HG03378 (cell line): Measurements from ENCODE around the gene MAGEF1.
A peak's percentile ranks its signal among the peaks of the same experiment; 100 is the strongest.

Experiments used
- ATAC-seq: cut with Tn5 transposase; IDR thresholded peaks from one replicate; pipeline ENCODE4 v1.9.1; 2021; ENCODE audit warnings: mild to moderate bottlenecking, moderate library complexity; ENCODE audit not compliant: unreplicated experiment

The MAGEF1 gene, protein sequence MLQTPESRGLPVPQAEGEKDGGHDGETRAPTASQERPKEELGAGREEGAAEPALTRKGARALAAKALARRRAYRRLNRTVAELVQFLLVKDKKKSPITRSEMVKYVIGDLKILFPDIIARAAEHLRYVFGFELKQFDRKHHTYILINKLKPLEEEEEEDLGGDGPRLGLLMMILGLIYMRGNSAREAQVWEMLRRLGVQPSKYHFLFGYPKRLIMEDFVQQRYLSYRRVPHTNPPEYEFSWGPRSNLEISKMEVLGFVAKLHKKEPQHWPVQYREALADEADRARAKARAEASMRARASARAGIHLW

DNA sequence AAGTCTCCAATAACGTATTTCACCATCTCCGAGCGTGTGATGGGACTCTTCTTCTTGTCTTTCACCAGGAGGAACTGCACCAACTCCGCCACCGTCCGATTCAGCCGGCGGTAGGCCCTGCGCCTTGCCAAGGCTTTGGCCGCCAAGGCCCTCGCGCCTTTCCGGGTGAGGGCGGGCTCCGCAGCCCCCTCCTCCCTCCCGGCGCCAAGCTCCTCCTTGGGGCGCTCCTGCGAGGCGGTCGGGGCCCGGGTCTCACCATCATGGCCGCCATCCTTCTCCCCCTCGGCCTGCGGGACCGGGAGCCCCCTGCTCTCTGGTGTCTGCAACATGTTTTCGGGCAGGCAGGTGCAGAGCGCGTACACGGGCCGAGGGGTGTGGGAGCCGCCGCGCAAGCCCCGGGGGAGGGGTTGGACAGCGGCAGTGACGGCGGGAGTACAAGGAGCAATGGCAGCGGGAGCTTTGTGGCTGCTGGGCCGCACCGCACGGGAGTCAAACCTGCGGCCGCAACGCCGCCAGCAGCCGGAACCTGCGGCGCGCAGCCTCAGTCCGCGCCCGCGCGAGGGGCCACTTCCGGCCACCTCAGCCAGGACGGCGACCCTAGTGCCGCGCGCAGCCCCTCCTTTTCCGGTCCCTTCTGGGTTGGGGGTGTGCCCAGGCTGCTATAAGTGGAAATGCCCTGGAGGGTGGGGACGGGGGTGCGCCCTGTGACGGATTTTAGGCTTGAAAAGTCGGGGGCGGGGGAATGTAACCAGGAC, at the start of gene MAGEF1:
Gene MAGEF1, minus strand, starts transcription at position 572 of the 755 bp plus-strand sequence. Its CDS starts 243 bp downstream, at position 329.
- peak; percentile 45 for ATAC-seq

DNA sequence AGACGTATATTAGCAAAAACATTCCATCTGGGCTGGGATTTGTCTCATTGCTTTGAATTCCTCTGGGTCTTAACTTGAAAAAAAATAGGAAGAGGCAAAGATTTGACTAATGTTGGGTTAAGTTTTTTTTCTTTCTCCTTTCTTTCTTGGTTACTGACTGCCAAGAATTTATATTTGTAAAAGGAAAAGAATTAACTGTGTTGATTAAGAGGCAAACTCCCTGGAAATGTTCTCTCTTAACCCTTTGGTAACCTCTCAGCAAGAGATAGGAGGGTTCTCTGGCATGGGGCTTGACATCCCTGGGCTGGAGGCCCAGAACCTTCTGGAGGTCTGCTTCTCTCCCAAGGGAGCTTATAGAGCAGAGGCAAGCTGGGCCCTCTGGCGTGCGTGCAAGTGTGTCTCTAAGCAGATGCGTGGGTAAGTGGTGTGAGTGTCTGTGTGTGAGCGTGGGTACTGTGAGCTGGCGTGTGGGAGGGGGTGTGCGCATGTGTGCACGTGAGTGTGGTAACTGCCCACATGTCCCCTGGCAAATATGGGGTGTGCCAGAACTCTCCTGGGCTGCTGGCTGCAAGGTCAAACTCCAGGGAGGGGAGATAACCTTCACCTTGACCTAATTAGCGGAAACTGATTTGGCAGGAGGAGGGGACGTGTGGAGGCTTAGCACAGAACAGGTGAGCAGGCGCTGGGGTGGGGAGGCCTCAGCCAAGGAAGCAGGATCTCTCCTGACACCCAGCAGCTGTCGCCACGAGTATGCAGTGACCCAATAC, 49.4 kb upstream of the MAGEF1 start:
- ATAC-seq = no peak

DNA sequence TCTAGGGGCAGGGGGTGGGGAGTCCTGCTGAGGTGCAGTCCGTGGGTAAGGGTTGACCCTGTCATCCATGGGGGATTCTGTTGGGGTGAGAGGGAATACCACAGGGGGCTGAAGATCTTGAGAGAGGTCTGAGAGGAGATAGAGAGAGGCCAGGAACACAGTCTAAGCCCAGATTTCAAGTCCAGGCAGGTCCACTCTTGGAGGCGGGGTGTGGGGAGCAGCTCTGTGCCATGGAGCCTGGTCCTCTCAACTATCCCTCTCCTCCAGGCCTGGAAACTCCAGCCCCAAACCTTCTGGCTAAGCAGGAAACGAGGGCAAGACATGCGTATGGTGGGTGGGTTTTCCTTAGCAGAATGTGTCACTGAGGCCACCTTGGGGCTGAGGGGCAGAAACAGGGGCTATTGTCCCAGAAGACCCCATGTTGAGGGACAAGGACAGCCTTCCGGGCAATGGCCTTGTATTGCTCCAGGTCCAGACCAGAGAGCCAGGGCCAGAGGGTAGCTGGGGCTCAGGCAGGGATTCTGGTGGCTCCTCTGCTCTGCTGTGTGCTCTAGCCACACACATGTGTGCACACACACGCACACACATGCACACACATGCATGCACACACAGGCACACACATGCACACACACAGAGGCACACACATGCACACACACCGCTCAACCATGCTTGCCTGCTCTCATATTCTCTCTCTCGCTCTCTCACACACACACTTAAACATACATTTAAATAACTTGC, 48.6 kb upstream of the MAGEF1 start:
- no peak for ATAC-seq

- no peak for ATAC-seq
Observed at GRCh38 chr3:184759666-184760200, 47.9 kb upstream of the MAGEF1 start.

GRCh38 chr3:184758056-184758455, 46.2 kb upstream of the MAGEF1 start:
- ATAC-seq = no peak

GRCh38 chr3:184757022-184757651, 45.3 kb upstream of the MAGEF1 start:
- ATAC-seq = no peak

DNA sequence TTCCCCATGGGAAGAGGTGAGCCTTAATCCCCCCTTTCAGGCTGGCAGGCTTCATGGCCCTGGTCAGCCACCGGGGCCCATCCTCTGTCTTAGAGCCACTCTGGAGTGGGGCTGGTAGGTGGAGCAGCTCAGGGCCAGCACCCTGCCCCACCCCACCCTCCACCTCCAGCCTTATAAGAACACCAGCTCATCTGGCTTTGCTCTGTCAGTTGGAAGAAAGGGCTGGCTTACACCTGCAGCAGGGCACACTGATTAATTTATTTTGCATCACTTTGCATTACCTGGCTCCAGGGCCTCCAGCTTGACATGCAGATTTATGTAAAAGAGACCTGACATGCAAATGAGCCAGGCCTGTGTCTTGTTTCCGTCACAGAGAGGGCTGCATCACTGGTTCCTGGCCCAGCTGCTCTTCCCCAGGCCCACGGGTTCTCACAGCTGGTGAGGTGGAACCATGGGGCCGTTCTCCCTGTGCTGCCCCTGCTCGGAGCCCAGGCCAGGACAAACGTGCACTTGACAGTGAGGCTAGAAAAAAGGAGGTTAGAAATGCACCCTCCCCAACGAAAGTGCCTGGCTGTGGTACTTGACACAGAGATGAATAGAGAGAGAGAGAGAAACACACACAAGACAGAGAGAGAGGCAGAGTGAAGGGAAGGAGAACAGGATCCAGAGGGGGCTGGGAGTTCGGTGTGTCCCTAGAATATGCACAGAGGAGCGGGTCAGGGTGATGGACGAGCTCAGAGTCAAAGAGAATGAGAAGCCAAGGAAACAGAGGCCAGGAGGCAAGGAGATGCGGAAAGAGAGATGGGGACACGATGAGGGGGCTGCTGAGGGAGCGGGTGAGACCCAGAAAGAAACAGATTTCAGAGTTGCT, 44.5 kb upstream of the MAGEF1 start:
- ATAC-seq = no peak

DNA sequence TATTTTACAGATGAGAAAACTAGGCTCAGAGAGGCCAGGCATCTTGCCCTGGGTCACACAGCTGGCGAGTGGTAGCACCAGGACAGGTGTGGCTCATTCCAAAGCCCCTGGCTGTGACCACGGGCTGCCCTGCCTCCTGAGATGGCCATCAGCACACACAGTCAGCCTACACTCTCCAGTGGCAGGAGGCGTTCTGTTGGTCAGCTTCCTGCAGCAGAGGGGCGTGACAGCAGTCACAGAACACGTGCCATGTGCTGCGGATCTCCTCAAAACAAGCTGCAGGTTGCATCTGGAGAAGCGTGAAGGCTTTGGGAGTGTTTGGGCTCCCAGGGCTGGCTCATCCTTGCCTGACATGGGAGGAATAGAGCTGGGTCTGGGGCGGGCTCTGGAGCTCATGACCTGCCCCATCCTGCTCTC, 43.5 kb upstream of the MAGEF1 start:
- ATAC-seq = no peak

GRCh38 chr3:184752361-184752760, 40.5 kb upstream of the MAGEF1 start:
- ATAC-seq = no peak

DNA sequence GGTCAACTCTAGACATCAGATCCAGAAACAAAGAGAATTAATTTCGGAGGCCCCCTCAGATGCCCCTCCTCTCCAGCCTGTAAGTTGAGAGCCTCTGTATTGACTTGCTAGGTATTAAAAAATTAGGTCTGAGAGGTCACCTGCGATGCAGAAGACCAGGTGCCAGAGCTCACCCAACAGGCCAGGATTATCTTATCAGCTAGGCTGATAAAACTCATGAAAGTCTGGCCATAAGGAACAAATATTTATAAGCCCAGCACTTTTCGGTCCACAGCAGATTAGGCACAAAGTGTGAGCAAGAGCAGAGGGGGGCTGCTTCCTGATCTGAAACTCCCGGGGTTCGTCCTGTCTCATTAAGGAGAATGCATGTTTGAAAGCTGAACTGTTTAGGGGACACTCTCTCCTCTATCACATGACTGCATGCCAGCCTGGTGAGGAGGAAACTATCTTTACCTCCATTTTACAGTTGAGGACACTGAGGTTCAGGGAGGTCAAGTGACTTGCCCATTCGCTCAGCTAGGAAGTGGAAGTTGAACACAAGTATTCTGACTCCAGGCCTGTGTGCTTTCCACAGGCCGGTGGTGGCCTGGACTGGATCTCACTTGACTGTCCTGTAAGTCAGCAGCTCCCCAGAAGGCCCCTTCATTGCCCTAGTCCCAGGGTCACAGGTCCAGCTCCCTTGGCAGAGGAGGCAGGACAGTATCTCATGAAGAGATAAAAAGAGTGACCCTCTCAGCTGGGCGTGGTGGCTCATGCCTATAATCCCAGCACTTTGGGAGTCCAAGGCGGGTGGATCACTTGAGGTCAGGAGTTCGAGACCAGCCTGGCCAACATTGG, 39.6 kb upstream of the MAGEF1 start:
- ATAC-seq = no peak

DNA sequence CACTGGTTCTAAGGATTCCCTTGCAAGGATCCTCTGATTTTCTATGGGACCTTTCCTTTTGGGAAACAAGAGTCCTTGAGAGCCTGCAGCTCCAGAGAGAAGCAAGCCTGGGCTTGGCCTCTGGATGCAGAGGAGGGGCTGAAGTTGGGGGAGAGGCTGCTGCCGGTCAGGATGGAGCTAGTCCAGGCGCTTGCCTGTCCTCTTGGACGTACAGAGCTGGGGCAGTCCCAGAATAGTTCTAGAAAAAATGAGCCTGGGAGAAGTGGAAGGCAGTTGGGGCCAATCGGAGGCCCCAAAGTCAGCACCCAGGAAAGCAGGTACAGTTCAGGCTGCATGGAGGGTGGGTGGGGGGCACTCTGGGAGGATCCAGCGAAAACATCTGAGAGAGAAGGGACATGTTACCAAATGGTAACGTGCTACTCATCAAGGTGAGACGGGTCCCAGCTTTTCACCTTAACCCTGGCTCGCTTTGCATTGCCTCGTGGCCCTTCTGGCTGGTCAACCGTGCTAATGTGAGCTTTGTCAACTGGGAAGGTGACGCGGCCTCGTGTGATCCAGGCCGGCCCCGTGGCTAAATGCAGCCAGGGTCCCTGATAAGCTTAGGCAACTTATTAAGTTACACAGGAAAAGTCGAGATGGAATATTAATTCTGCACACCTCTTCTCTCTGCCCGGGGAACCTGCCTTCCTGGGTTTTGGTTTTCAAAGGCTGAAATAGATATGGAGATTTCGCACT, 38.7 kb upstream of the MAGEF1 start:
- no peak for ATAC-seq

DNA sequence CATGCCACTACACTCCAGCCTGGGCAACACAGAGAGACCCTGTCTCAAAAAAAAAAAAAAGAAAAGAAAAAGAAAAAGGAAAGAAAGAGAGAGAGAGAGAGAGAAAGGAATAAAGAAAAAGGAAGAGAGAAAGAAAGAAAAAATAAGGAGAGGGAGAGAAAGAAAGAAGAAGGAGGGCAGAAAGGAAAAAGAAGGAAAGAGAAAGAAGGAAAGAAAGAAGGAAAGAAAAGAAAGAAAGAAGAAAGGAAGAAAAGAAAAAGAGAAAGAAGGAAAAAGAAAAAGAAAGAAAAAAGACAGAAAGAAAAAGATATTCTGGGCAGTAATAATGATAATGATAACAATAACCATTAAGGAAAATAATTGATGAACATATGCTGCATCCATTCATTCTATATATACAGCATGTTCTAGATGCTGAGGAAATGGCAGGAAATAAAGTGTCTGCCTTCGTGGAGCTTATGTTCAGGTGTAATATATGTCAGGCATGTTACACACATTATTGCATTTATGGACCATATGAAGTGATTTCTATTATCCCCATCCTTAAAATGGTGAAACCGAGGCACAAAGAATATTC, 37.4 kb upstream of the MAGEF1 start:
- ATAC-seq = no peak

GRCh38 chr3:184748219-184749135, 36.6 kb upstream of the MAGEF1 start:
- ATAC-seq = no peak

DNA sequence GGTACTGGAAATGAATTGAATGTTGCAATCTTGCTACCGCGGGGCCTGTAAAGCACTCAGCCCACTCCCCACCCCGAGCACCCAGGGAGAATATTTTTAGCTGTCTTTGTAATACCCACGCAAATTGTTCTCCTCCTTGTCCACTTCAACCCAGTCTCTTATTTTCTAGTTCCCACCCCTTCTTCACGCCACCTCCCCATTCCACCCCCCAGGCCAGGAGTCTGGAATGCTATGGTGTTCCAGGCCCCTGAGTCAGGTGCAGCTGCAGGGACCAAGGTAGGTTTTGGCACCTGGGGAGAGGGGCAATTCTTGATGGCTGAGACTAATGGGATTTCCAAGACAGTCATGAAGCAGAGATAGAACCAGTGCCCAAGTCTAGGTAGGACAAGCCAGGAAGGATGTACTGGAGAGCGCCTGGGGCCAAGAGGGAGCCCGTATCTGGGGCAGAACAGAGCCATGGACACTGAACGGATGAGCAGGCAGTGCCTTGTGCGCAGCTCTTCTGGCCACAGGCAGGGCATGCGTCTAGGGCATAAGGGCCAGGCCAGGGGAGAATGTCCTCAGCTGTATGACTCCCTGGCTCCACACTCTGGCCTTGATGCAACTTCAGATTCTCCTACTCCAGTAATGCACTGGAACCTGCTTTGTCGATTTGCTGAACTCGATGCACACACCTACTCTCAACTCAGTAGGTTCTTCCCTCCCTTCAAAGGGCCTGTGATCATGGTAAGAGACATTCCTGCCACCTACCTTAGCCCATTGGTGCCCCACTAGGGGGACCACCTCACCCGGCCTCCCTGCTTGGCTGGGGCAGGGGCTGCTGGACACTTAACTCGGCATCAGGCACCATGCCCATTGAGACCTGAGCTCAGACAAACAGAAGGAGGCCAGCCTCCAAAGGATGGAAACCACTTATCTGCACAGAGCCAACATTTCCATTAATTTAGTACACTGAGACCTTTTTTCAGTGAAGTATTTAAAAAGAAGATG, 34.6 kb upstream of the MAGEF1 start:
- ATAC-seq = no peak

DNA sequence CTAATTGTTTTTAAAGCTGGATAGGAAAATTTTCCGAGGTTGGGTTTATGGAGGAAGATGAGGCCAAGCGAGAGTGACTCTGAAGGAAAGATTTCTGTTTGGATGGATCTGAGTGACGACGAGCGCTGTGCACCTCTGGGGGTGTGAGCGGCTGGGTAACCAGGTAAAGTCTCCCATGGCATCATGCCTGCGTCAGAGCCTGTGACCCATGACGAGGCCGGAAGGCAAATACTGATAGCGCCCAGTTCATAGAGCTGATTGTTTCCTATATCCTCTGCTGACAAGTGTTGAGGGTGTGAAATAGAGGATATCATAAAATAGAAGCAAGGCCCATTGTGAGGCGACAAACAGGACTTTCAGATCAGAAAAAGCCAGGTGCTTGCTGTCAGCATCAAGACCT, 33.7 kb upstream of the MAGEF1 start:
- ATAC-seq = no peak
